ENCODE measurements around the gene LMNTD2.

DNA sequence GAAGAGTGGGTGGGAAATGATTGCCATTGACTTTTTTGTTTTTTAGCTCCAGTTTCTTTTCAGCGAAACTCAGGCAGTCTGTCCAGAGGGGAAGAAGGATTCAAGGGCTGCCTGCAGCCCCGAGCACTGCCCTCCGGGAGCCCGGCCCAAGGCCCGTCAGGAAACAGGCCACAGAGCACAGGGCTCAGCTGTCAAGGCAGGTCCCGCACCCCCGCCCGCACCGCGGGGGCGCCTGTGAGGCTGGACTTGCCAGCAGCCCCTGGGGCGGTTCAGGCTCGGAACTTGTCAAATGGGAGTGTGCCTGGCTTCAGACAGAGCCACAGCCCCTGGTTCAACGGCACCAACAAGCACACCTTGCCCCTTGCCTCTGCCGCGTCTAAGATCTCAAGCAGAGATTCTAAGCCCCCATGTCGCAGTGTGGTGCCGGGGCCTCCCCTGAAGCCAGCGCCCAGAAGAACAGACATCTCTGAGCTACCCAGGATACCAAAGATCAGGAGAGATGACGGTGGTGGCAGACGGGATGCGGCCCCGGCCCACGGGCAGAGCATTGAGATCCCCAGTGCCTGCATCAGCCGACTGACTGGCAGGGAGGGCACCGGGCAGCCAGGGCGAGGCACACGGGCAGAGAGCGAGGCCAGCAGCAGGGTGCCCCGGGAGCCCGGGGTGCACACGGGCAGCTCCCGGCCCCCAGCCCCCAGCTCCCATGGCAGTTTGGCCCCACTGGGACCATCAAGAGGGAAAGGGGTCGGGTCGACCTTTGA is 46.7 kb upstream of the LMNTD2 start:
- TF ChIP-seq, protein P1, sequence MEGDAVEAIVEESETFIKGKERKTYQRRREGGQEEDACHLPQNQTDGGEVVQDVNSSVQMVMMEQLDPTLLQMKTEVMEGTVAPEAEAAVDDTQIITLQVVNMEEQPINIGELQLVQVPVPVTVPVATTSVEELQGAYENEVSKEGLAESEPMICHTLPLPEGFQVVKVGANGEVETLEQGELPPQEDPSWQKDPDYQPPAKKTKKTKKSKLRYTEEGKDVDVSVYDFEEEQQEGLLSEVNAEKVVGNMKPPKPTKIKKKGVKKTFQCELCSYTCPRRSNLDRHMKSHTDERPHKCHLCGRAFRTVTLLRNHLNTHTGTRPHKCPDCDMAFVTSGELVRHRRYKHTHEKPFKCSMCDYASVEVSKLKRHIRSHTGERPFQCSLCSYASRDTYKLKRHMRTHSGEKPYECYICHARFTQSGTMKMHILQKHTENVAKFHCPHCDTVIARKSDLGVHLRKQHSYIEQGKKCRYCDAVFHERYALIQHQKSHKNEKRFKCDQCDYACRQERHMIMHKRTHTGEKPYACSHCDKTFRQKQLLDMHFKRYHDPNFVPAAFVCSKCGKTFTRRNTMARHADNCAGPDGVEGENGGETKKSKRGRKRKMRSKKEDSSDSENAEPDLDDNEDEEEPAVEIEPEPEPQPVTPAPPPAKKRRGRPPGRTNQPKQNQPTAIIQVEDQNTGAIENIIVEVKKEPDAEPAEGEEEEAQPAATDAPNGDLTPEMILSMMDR (IDR thresholded peaks at IDR 0.05): no peak
- no peak for TF ChIP-seq POLR2A (IDR thresholded peaks at IDR 0.05)

Data from uterus (tissue), 2 donors.